HL-60 (cell line): ENCODE measurements around the gene PNLDC1.
A peak's percentile ranks its signal among the peaks of the same experiment; 100 is the strongest.

ENCODE experiments used
- DNase-seq, 2 experiments: peaks; one replicate each; pipeline ENCODE4 v3.0.0-alpha.2; 2010 to 2020; ENCODE audit warnings: low read depth in 1 of 2, low spot score in 1 of 2
- H3K27ac ChIP-seq: fragments of 250-450 bp; sonication (Bioruptor Pico); replicated peaks from 2 replicates; pipeline ENCODE4 v1.5.1; 2020; ENCODE audit warnings: mild to moderate bottlenecking, moderate library complexity
- H3K27me3 ChIP-seq: fragments of 250-450 bp; sonication (Bioruptor Pico); 2 replicates; pipeline ENCODE4 v1.5.1; 2021; ENCODE audit warnings: mild to moderate bottlenecking, moderate library complexity; ENCODE audit not compliant: insufficient read depth, poor library complexity, severe bottlenecking
- H3K4me3 ChIP-seq: replicated peaks from 2 replicates; pipeline ENCODE4 v1.5.1; 2011; ENCODE audit warnings: mild to moderate bottlenecking, control low read depth, low read length; ENCODE audit not compliant: insufficient read depth
- CTCF ChIP-seq: IDR thresholded peaks from one replicate; pipeline ENCODE4 v1.5.1; 2011; ENCODE audit warnings: low read length, control low read depth, inconsistent platforms; ENCODE audit not compliant: insufficient read depth
- GABPA ChIP-seq: IDR thresholded peaks from 2 replicates; pipeline ENCODE4 v1.6.1; 2012; ENCODE audit warnings: low read depth
- POLR2AphosphoS5 ChIP-seq: IDR thresholded peaks from 2 replicates; pipeline ENCODE4 v1.6.1; 2012; ENCODE audit warnings: low read depth
- REST ChIP-seq: IDR thresholded peaks from 2 replicates; pipeline ENCODE4 v1.6.1; 2012; ENCODE audit warnings: low read depth; ENCODE audit not compliant: insufficient replicate concordance
- SPI1 ChIP-seq: IDR thresholded peaks from 2 replicates; pipeline ENCODE4 v1.6.1; 2012; ENCODE audit warnings: low read depth, mild to moderate bottlenecking, borderline replicate concordance

PNLDC1 gene

GRCh38 chr6:159762681-159763293 is 37.3 kb upstream of the PNLDC1 start:
- DNase-seq, result peak in 1 of 2 experiments; percentile 53
- Histone ChIP-seq H3K4me3 (peak overlapping the region; percentile 94), H3K27me3 (no peaks in the 10 kb centered on the region), H3K27ac (peak overlapping the region; percentile 96)
- TF ChIP-seq GABPA (no peak), SPI1 (no peak), CTCF (no peak), REST (no peak), POLR2AphosphoS5 (no peak)

GRCh38 chr6:159766906-159767305 is 33.2 kb upstream of the PNLDC1 start:
- Histone ChIP-seq H3K4me3 (no peak overlapping the region), H3K27ac (no peak overlapping the region), H3K27me3 (no peaks in the 10 kb centered on the region)
- TF ChIP-seq SPI1 (peak; percentile 14; the same call in 1 of the 2 replicates), CTCF (no peak), REST (no peak)
- DNase-seq, result no peak

GRCh38 chr6:159769470-159769869 is 30.6 kb upstream of the PNLDC1 start:
- DNase-seq, result no peak
- Histone ChIP-seq H3K27ac (no peak overlapping the region), H3K27me3 (no peaks in the 10 kb centered on the region), H3K4me3 (no peak overlapping the region)
- TF ChIP-seq GABPA, result no peak
- TF ChIP-seq REST, result no peak
- TF ChIP-seq POLR2AphosphoS5, result no peak
- TF ChIP-seq SPI1, result no peak
- no peak for TF ChIP-seq CTCF
